Stimulated activated CD4-positive, alpha-beta T cell treated with anti-CD3 and anti-CD28 coated beads, Interleukin-2, amount 100 ng/mL, for 4 hours (primary cell): Measurements from ENCODE around the gene SNX4.
"Not testable (repeated sequence)": the region's sequence is repeated elsewhere in the genome, so short reads cannot be mapped to it uniquely, and the experiment has no call there.

Experiments
- DNase-seq: peaks from one replicate; pipeline ENCODE4 v3.0.0-alpha.2; 2020; ENCODE audit warnings: low read depth

SNX4 gene

DNA sequence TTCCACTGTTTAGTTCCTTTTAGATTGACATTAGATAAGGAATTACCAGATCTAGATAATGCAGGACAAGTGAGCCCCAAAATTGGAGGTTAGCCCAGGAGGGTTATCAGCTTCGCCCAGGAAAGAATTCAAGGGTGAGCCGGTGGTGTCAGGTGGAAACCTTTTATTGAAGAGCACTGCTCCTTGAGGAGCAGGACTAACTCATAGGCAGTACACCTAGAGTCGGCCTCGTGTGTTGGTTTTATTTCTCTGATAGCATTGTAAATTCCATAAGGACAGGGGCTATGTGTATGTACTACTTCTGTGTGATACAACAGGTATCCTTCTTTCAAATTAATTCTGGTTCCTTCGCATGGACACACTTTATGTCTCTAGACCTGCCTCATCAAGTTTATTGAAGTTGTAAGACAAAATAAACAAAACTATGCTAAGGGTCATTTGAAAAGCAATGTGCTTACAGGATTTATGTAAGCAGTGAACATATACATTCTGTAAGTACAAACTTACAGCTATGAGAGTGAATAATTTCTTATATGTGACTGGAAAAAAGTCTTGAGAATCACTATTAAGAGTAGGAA, 57.2 kb downstream of the SNX4 start:
- no peak for DNase-seq

DNA sequence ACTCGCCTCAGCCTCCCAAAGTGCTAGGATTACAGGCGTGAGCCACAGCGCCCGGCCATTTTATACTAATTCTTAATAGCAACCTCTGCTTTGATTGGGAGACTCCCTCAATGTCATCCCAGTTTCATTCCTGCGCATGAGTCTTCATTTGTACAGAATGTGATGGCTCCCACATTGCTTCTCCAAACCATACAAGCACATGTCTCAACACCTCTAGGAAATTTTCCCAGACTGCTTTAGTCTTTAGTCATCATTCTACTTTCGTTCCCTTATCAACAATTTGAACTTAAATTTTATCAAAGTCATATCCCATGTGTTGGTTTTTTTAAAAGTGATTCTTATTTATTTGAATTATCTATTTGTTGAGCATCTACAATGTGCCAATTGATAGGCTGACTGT, 58.1 kb downstream of the SNX4 start:
- DNase-seq, result no peak

DNA sequence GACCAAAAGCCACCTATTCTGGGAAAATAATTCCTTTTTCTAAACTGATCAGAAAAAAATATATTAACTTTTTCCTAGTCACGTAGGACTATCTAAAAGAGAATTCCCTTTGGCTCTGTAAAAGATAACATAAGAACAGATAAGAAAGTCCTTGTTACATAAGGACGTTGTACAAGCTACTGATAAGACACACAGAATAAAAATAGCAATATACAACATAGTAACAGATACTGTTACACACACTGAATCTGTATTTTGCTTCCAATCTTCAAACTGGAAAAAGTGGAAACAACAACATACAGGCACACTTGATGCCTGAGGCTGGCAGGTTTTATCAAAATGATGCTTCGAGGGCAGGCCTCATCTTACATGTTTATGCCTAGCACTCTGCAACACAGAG, 59.8 kb downstream of the SNX4 start:
- no peak for DNase-seq

DNA sequence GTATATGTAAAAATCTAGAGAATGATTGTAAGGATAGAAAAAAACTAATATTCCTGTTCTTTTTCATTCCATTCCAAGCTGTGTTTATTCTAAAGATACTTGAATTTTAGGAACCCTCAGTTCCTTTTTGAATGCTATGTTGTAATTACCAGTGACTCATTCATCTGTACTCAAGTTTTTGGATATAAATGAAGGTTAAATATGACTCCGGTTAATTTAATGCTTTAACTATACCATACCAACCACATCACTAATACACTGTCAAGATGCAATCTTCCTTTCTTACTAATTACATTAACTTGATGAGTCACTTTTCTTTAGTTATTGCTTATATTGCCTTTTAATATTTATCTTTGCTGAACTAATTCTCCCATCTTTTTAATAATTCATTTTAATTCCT, 76.1 kb downstream of the SNX4 start:
- no peak for DNase-seq

- DNase-seq, result no peak
Observed at GRCh38 chr3:125442506-125442905, 77.5 kb downstream of the SNX4 start.

- DNase-seq, result no peak
Observed at GRCh38 chr3:125440970-125441369, 79.0 kb downstream of the SNX4 start.

DNA sequence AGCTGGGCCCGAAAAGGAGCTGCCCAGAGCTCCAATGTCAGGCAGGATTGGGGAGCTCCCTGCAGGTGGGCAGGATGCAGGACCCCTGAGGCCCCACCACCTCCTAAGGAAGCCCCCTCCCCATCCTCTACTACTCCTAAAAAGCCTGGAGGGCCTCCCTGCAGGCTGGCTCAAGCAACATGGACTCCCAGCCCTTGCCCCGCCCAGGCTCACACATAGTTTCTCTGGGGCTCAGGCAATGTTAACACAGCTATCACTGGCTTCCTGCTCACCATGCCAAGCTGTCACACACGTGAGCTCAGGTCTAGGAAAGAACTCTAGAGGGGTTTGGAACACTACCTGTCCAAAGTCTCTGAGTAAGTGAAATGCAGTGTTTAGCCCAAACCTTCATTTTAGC, 79.4 kb downstream of the SNX4 start:
- no peak for DNase-seq

DNA sequence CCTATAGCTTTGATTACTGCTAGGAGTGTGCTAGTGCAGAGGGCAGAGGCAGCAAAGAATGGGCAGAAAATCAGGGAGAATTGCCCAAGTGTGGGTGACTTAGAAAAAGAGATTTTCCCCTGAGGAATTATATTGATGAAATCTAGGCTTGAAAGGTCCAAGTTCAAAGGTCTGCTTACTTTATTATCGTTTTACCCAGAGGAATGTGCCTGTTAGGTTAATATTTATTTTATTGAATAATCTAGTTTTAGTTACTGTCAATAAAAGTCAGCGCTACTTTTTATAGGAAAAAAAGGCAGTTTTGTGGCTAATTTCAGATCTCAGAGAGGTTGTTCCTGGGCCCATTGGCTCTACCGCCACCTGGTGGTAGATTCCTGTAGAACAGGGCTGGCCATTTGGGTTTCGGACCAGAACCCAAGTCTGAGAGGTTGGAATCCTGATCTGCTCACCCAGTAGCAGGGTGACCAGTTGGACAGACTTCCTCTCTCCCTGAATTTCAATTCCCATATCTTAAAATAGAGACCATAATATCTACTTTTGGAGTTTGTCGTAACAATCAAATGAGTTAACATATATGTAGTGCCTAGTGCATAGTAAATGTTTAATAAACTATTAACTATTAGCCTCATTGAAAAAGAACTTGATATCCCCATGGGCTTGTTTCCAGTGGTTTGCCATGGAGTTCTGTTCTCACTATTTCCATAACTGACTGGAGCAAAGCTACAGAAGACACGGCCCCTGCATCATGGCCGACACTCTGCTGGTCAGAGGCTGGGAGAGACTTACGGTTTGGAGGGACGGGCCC, 82.2 kb downstream of the SNX4 start:
- peak; percentile 39 for DNase-seq

DNA sequence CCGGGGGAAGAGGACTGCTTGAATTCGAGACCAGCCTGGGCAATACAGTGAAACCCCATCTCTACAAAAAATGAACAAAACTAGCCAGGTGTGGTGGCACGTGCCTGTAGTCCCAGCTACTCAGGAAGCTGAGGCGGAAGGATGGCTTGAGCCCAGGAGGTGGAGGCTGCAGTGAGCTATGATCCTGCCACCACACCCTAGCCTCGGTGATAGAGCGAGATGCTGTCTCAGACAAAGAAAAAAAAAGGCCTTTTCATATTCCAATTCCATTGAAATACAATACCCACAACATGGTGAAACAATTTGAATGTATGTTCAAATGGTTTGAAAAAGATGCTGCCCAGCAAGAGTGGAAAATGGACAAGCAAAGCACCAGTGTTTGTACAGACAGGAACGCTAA, 83.1 kb downstream of the SNX4 start:
- no peak for DNase-seq

GRCh38 chr3:125435231-125435630, 84.8 kb downstream of the SNX4 start:
- DNase-seq, result no peak

GRCh38 chr3:125434582-125435011, 85.4 kb downstream of the SNX4 start:
- DNase-seq, result no peak

- no peak for DNase-seq
Observed at GRCh38 chr3:125433611-125434041, 86.4 kb downstream of the SNX4 start.

- DNase-seq, result no peak
Observed at GRCh38 chr3:125433091-125433534, 86.9 kb downstream of the SNX4 start.

DNA sequence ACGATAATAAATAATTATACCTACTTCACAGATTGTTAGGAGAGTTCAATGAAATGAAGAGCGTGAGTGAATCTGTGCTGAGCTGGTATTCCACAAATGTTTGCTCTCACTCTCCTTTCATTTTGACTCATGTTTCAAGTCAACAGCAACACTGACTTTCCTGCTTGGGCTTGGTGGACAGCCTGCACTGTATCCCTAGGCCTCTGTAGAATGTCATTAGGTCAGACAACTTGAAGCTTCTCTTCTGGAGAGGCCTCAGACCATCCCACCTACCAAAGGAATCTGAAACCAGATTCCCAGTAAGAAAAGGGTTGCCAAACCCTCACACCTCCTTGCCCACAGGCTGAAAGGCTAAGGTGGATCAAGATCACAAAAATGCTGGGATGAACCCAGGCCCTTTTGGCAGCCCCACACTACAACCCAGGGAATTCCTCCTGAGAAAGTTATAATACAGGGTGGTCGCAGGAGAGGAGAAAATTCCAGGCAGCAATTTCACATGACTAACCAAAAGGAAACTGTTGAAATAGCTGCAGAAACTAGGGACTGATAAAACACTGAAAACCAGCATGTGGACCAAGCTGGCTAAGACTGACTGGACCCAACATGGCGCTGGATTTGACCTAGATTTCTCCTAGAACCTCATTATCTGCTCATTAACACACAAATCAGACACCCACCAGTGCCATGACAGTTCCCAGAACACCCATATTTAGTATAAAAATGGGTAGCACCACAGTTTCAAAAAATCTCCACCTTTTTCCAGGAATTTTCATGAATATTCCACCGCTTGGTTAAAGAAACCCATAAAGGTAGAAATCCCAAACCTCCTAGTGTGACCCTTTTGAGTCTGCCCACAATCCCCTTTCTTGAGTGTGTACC, 87.9 kb downstream of the SNX4 start:
- no peak for DNase-seq

GRCh38 chr3:125431391-125431790, 88.6 kb downstream of the SNX4 start:
- no peak for DNase-seq

- DNase-seq, result no peak
Observed at GRCh38 chr3:125428216-125428830, 91.7 kb downstream of the SNX4 start.

- no peak for DNase-seq
Observed at GRCh38 chr3:125418306-125418705, 101.7 kb downstream of the SNX4 start.

DNA sequence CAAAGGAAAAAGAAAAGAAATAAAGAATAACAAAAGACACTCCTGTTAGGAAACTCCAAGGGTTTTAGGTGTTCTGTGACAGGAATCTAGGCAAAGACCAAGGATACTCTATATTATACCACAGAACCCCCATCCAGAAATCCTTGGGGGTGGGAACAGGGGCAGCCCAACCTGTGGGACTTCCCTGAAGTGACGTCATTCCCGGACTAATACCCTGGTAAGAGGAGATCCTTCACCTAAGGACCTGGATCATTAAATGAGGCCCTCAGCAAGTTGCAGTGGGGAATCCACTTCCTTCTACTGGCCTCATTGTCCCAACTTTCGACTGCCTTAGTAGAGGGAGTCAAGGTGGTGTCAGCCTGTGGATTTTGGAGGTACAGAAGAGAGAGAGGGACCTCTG, 103.8 kb downstream of the SNX4 start:
- no peak for DNase-seq

- no peak for DNase-seq
Observed at GRCh38 chr3:125414669-125415068, 105.3 kb downstream of the SNX4 start.

GRCh38 chr3:125410922-125411321, 109.1 kb downstream of the SNX4 start:
- no peak for DNase-seq

- DNase-seq, result no peak
Observed at GRCh38 chr3:125406070-125406469, 113.9 kb downstream of the SNX4 start.

- DNase-seq, result not testable (repeated sequence)
Observed at GRCh38 chr3:125405515-125405914, 114.5 kb downstream of the SNX4 start.
